GM12878 (cell line): ENCODE measurements around the gene AQP2. TPM values are rescaled to one million over a fixed set of nuclear protein-coding genes. Genes with fewer than 3 reads are reported as not detected.

Experiments used
- ATAC-seq: fragments of 200-7000 bp; cut with Tn5 transposase; 3 replicates; pipeline ENCODE4 v1.9.1; 2020; ENCODE audit warnings: mild to moderate bottlenecking, moderate library complexity
- BruUV-seq: library from RNA; stranded (reverse); fragments of 400-500 nt; replicated peaks from 2 replicates; lab custom pipeline; 2021; lab: Mats Ljungman, UMichigan
- CTCF ChIA-PET: fragments of 300-600 bp; sonication (Branson Sonifier 250); formaldehyde crosslinking; extraction: SDS; loops from one replicate; lab custom pipeline; 2021; ENCODE audit warnings: inconsistent platforms; lab: Yijun Ruan, JAX
- POLR2A ChIA-PET: fragments of 350-600 bp; formaldehyde crosslinking; extraction: SDS; loops from one replicate; lab custom pipeline; 2021; ENCODE audit warnings: inconsistent platforms; lab: Charles Lee
- RAD21 ChIA-PET: fragments of 300-600 bp; sonication (Branson Sonifier 250); formaldehyde crosslinking; loops from one replicate; lab custom pipeline; 2023; ENCODE audit warnings: antibody characterized with exemption; ENCODE audit not compliant: unreplicated experiment; lab: Charles Lee
- SMC1A ChIA-PET: fragments of 300-600 bp; sonication (Branson Sonifier 250); formaldehyde crosslinking; loops from one replicate; lab custom pipeline; 2023; ENCODE audit not compliant: unreplicated experiment, uncharacterized antibody; lab: Charles Lee
- DNase-seq: peaks from one replicate; pipeline ENCODE4 v3.0.0-alpha.2; 2011; ENCODE audit warnings: low read depth, low spot score
- FAIRE-seq: peaks from 3 replicates; lab custom pipeline; 2011; peaks lifted over from hg19 to GRCh38; lab: Jason Lieb, UNC
- H2AFZ ChIP-seq: 2 replicates; pipeline ENCODE4 v1.6.0; 2011; ENCODE audit warnings: low read depth, low read length, control low read depth; ENCODE audit not compliant: control insufficient read depth
- H3K27ac ChIP-seq: 2 replicates; pipeline ENCODE4 v1.5.1; 2011; ENCODE audit warnings: control low read depth; ENCODE audit not compliant: control insufficient read depth, insufficient read depth
- H3K27me3 ChIP-seq, 2 experiments: replicated peaks in 1 of 2; 2 replicates each; pipeline versions ENCODE4 v1.6.0 to v1.6.1; 2011; ENCODE audit warnings: low read length in 1 of 2; ENCODE audit not compliant: control insufficient read depth in 2 of 2, insufficient read depth in 2 of 2
- H3K36me3 ChIP-seq, 2 experiments: 2 replicates each; pipeline ENCODE4 v1.5.1; 2011; ENCODE audit warnings: low read length in 1 of 2; ENCODE audit not compliant: control insufficient read depth in 2 of 2, insufficient read depth in 2 of 2
- H3K4me1 ChIP-seq: 2 replicates; pipeline ENCODE4 v1.6.1; 2011; ENCODE audit warnings: mild to moderate bottlenecking, low read length, moderate library complexity, mixed read lengths; ENCODE audit not compliant: control insufficient read depth, insufficient read depth
- H3K4me2 ChIP-seq: 2 replicates; pipeline ENCODE4 v1.6.0; 2011; ENCODE audit warnings: control low read depth; ENCODE audit not compliant: control insufficient read depth, insufficient read depth
- H3K4me3 ChIP-seq: fragments of 200-600 bp; sonication (generic); 2 replicates; pipeline ENCODE4 v1.5.1; 2016
- H3K79me2 ChIP-seq: 2 replicates; pipeline ENCODE4 v1.6.0; 2011; ENCODE audit warnings: low read length; ENCODE audit not compliant: control insufficient read depth, insufficient read depth
- H3K9ac ChIP-seq: 2 replicates; pipeline ENCODE4 v1.8.0; 2011; ENCODE audit warnings: low read length, control low read depth, mixed read lengths; ENCODE audit not compliant: control insufficient read depth, insufficient read depth
- H3K9me3 ChIP-seq: replicated peaks from 3 replicates; pipeline ENCODE4 v1.5.1; 2011; ENCODE audit warnings: mild to moderate bottlenecking, low read length; ENCODE audit not compliant: control insufficient read depth, insufficient read depth
- H4K20me1 ChIP-seq: 2 replicates; pipeline ENCODE4 v1.6.0; 2011; ENCODE audit not compliant: control insufficient read depth, insufficient read depth
- CHD4 ChIP-seq: fragments of 200-600 bp; sonication (generic); IDR thresholded peaks from 2 replicates; pipeline ENCODE4 v1.6.1; 2016; ENCODE audit warnings: mild to moderate bottlenecking
- IRF3 ChIP-seq: fragments of 450-650 bp; IDR thresholded peaks from 2 replicates; pipeline ENCODE4 v1.6.1; 2014; ENCODE audit warnings: mild to moderate bottlenecking
- RCOR1 ChIP-seq: conservative IDR thresholded peaks from 2 replicates; pipeline ENCODE4 v1.6.1; 2012; ENCODE audit warnings: low read depth, low read length, improper control_type of control experiment
- TCF3 ChIP-seq: IDR thresholded peaks from 2 replicates; pipeline ENCODE4 v1.6.1; 2012; ENCODE audit warnings: low read depth, mild to moderate bottlenecking, low read length, borderline replicate concordance; ENCODE audit not compliant: insufficient read depth
- TCF7 ChIP-seq: IDR thresholded peaks from 2 replicates; pipeline ENCODE4 v1.6.1; 2014; ENCODE audit warnings: antibody characterized with exemption, borderline replicate concordance
- USF1 ChIP-seq: IDR thresholded peaks from 2 replicates; pipeline ENCODE4 v1.6.1; 2011; ENCODE audit warnings: borderline replicate concordance, low read depth, mild to moderate bottlenecking, moderate library complexity, mixed read lengths, low read length; ENCODE audit not compliant: insufficient read depth; ENCODE audit errors: extremely low read length
- ZBTB33 ChIP-seq: fragments of 450-650 bp; IDR thresholded peaks from 2 replicates; pipeline ENCODE4 v1.6.1; 2017; ENCODE audit warnings: mild to moderate bottlenecking
- ZNF217 ChIP-seq: fragments of 450-650 bp; IDR thresholded peaks from 2 replicates; pipeline ENCODE4 v1.6.1; 2017; ENCODE audit warnings: antibody characterized with exemption, mild to moderate bottlenecking
- ZNF274 ChIP-seq: IDR thresholded peaks from one replicate; pipeline ENCODE4 v1.8.0; 2011; ENCODE audit not compliant: insufficient read length, insufficient read depth
- ZSCAN29 ChIP-seq: fragments of 450-650 bp; IDR thresholded peaks from 2 replicates; pipeline ENCODE4 v1.6.1; 2017; ENCODE audit warnings: mild to moderate bottlenecking, moderate library complexity
- WGBS: methylation state at CpG from one replicate; pipeline ENCODE4 v1.1.6; 2016; ENCODE audit warnings: low lambda C conversion rate; ENCODE audit not compliant: insufficient replicate concordance, insufficient coverage; ENCODE audit errors: missing lambda C conversion rate; 5-methylcytosine and 5-hydroxymethylcytosine counted together
- in situ Hi-C: fragments of 300-500 bp; cut with MboI; formaldehyde crosslinking; loops from 9 replicates; pipeline ENCODE4 v1.14.3; 2018; ENCODE audit warnings: mixed read lengths
- intact Hi-C: fragments of 100-400 bp; cut with micrococcal nuclease; formaldehyde crosslinking; loops from one replicate; pipeline ENCODE4 v1.14.2; 2022; ENCODE audit not compliant: unreplicated experiment
- polyA plus RNA-seq, 11 experiments: library from polyadenylated mRNA; depleted of rRNA in 4 of 11; unstranded in 6 of 11; stranded (reverse) in 5 of 11; fragments of >200 nt; fragmentation: Nextera tagmentation in 4 of 11; fragmentation: Illumina TruSeq in 1 of 11; extraction: Ambion mirVana in 4 of 11; extraction: Trizol in 1 of 11; gene quantifications; 1 replicate in 1 of 11; 2 replicates in 10 of 11; pipeline versions ENCODE4 v1.2.1 to v1.2.3, GENCODE V29; 2011 to 2016; ENCODE audit warnings: inconsistent platforms in 2 of 11, missing spikeins in 2 of 11, low read depth in 1 of 11
- total RNA-seq, 4 experiments: library from RNA; depleted of rRNA in 3 of 4; stranded (reverse); fragments of >200 nt in 3 of 4; fragmentation: Illumina TruSeq in 1 of 4; extraction: Trizol in 1 of 4; gene quantifications; 2 replicates each; pipeline versions ENCODE4 v1.2.1 to v1.2.3, GENCODE V29; 2013 to 2021
- TF ChIP-seq, protein P1 (sequence below): IDR thresholded peaks from 2 replicates; pipeline ENCODE4 v1.6.1; 2012; ENCODE audit warnings: low read depth, low read length, improper control_type of control experiment
- TF ChIP-seq, protein P2 (sequence below): IDR thresholded peaks from 2 replicates; pipeline ENCODE4 v1.6.1; 2012; ENCODE audit warnings: low read depth, low read length, improper control_type of control experiment

The AQP2 gene
- total and polyA plus RNA-seq, 10 of the 15 experiments (the other 5 are each of a cell fraction or from before 2014, with no cell fraction given): not detected

DNA sequence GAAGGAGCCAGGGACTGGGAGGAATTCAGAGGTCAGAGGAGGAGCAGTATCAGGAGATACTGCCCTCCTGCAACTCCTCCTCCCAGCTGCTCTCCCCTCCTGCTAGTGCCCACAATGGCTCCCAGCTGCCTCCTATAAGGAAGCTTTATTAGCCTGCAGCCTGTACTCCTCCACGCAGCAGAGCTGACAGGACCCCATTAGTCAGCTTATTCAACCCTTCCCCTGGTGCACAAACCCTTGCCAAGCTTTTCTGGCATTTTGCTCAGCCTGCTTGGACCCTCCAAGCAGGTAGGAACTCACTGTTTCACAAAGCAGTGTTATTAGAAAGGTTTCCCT, 6.9 kb upstream of the AQP2 start:
- DNase-seq (no peak), FAIRE-seq (no peak), ATAC-seq (no peak)
- intact Hi-C loops (no loop called here), in situ Hi-C loops (no loop called here)
- H2AFZ ChIP-seq: no peak overlapping the region
- no peak overlapping the region for H3K27ac ChIP-seq
- no peak overlapping the region for H3K4me2 ChIP-seq
- no peaks in the 10 kb centered on the region for H3K9me3 ChIP-seq
- H3K36me3 ChIP-seq: no peaks in the 10 kb centered on the region
- H3K79me2 ChIP-seq: no peaks in the 10 kb centered on the region
- no TSS peak for BruUV-seq
- H3K4me1 ChIP-seq: no peaks in the 10 kb centered on the region
- SMC1A ChIA-PET: no interaction called here
- RAD21 ChIA-PET: no interaction called here
- CTCF ChIA-PET: interaction anchor here (1.1 to 2.0 kb wide), 2 partner anchors 12 to 24 kb away, joined by 4 to 8 read pairs; no protein-coding TSS in a partner anchor
- no peak overlapping the region for H3K4me3 ChIP-seq
- no peak overlapping the region for H3K9ac ChIP-seq
- POLR2A ChIA-PET: no interaction called here
- no peak for TF ChIP-seq CHD4
- TF ChIP-seq ZNF274: no peak
- TF ChIP-seq USF1: no peak
- no peak for TF ChIP-seq TCF3
- TF ChIP-seq, protein P1, sequence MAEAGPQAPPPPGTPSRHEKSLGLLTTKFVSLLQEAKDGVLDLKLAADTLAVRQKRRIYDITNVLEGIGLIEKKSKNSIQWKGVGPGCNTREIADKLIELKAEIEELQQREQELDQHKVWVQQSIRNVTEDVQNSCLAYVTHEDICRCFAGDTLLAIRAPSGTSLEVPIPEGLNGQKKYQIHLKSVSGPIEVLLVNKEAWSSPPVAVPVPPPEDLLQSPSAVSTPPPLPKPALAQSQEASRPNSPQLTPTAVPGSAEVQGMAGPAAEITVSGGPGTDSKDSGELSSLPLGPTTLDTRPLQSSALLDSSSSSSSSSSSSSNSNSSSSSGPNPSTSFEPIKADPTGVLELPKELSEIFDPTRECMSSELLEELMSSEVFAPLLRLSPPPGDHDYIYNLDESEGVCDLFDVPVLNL: no peak
- no peak for TF ChIP-seq TCF7
- TF ChIP-seq RCOR1: no peak
- TF ChIP-seq, protein P2, sequence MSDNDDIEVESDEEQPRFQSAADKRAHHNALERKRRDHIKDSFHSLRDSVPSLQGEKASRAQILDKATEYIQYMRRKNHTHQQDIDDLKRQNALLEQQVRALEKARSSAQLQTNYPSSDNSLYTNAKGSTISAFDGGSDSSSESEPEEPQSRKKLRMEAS: no peak
- no peak for TF ChIP-seq ZBTB33
- no peak for TF ChIP-seq IRF3
- TF ChIP-seq ZSCAN29: no peak
- no peak for TF ChIP-seq ZNF217
- no peaks in the 10 kb centered on the region; a peak in 1 of 4 replicates for H3K27me3 ChIP-seq
- 10% methylated on average over 1 of the region's 1 CpG for WGBS
- H4K20me1 ChIP-seq: no peaks in the 10 kb centered on the region
